HG03280 (cell line): ENCODE measurements around the gene OR5AL1.
"Not testable (repeated sequence)": the region's sequence is repeated elsewhere in the genome, so short reads cannot be mapped to it uniquely, and the experiment has no call there.

Source experiments
- ATAC-seq: cut with Tn5 transposase; IDR thresholded peaks from one replicate; pipeline ENCODE4 v1.9.1; 2021; ENCODE audit warnings: mild to moderate bottlenecking, moderate library complexity; ENCODE audit not compliant: unreplicated experiment

OR5AL1 gene

DNA sequence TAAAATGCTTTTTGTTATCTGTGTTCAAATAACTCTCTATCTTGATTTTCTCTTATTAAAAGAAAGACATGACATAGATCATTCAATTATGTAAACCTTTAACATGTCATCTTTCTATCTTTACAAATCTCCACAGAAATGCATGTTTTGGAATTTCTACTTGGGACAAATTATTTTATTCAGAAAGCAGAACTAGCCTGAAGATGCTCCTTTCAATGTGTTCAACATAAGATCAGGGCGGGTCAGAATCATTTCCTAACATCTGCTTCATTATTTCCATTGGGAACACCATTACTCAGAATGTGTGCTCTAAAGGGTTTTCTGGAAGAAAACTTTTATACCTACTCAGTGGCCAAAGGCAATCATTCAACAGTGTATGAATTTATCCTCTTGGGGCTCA lies at the start of gene OR5AL1:
Gene OR5AL1 (plus strand): TSS at position 301 of the 400 bp plus-strand sequence.
- ATAC-seq: no peak

DNA sequence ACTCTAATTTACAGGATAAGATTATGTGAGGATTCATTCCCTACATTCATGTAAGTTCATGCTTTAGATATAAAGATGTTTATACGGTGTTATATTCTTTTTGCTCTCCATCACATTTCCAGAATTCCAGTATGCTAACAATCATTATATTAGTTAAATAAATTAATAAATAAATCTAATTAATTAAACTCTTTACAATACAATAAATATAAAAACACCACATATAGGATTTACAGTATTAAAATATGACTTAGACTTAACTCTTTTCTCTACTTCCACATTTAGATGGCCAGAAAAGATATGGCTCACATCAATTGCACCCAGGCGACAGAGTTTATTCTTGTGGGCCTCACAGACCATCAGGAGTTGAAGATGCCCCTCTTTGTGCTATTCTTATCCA lies 37.2 kb upstream of the OR5AL1 start, which contains the start of gene OR8U1:
Gene OR8U1 (plus strand): TSS at position 301 of the 400 bp plus-strand sequence. CDS start 0 bp downstream, at position 301.
- ATAC-seq: no peak

DNA sequence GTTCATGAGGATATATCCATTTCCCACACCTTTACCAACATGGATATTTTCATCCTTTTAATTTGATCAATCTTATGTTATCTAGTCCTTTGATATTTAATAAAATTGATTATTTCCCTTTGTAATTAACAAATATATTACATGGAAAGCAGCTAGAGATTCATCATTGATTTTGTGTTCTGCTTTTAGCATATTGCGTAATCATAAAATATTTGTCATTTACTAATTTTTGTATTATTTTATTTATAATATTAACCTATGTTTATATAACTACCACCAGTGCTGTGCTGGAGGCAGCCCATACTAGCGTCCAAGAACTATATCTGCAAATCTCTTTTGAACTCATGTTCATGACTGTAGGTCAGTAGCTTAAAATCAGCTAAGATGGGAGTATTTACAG lies 32.4 kb upstream of the OR5AL1 start:
- ATAC-seq: no peak

- no peak for ATAC-seq
Measured at GRCh38 chr11:56394381-56394780, 18.1 kb upstream of the OR5AL1 start.

GRCh38 chr11:56396047-56396446 lies 16.4 kb upstream of the OR5AL1 start:
- no peak for ATAC-seq

- not testable (repeated sequence) for ATAC-seq
Measured at GRCh38 chr11:56401858-56402461, 10.5 kb upstream of the OR5AL1 start.

GRCh38 chr11:56404393-56404792 lies 8.1 kb upstream of the OR5AL1 start:
- no peak for ATAC-seq

GRCh38 chr11:56410801-56411200 lies 1.7 kb upstream of the OR5AL1 start:
- ATAC-seq: no peak

DNA sequence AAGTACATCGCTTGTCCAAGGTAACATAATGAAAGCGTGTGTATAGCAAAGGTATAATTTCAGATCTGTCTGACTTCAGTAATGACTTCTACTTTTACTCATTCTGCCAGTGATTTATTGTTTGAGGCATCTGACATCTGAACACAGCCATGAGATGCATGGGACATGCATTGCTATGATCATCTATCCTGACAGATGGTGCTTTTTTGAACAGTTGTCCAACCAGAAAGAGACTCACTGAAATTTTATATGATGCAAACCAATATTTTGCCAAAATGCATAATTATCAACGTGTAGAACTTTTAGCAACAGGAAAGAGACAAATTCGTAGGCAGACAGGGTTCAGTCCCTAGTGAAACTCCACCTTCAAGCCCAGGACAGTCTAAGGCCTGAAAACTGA lies 41.0 kb downstream of the OR5AL1 start:
- ATAC-seq: no peak

DNA sequence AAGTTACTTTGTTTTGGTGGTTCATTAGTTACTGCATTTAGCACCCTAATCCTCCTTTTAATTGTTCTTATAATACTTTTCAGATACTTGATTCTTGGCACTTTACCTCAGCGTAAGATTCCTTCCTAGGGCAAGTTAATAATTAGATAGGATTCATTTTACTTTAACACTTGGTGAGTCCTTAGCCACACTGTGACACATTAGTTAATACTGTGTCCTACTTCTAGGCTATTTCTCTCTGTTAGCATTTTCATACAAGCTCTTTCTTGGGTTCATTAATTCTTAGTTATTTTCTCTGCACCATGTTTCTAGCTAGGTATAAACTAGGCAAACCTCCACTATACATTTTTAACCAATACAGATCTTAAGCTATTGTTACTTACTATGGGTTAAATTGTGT lies 44.6 kb downstream of the OR5AL1 start:
- no peak for ATAC-seq
